Measurements from ENCODE around the gene LY6G6C. TPM values are rescaled to one million over a fixed set of nuclear protein-coding genes. Genes with fewer than 3 reads are reported as not detected.

Gene LY6G6C
- total RNA-seq, 2 donors from 2014 or later: not detected

DNA sequence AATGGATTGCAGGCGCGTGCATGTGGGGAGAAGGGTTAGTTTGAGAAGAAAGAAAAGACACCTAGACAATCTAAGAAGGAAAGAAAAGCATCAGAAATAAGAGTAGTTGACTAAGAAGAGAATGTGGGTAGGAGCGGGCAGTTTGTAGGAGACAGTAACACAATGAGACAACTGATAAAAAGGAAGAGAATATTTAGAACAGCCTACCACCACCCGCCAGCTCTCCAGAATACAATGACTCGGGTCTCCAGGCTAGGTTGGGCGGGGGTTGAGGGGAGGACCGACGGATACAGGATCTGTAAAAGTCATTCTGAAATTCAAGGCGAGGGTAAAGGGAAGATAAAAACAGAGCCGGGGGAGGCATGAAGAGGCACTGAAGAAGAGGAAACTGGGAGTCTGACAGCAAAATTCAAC lies 19.1 kb downstream of the LY6G6C start:
- H3K27me3 ChIP-seq (replicated peaks; ENCODE audit: insufficient read depth): no peaks in the 10 kb centered on the region
- peaks cover 9% of the 10 kb centered on the region for H3K36me3 ChIP-seq
- DNase-seq (ENCODE audit: low spot score) (no peak), ATAC-seq (ENCODE audit: insufficient number of reproducible peaks, low FRiP score, low read depth) (no peak)
- peak overlapping the region; percentile 95 to 97 for H3K27ac ChIP-seq
- no peaks in the 10 kb centered on the region for H3K9me3 ChIP-seq
- peak overlapping the region; percentile 92 for H3K4me3 ChIP-seq
- no peak for TF ChIP-seq CTCF (IDR thresholded peaks at IDR 0.05)
- peaks cover 13 to 23% of the 10 kb centered on the region in 2 donors for H3K4me1 ChIP-seq (ENCODE audit: control insufficient read depth in 1 of 2, low read depth in 2 of 2)

DNA sequence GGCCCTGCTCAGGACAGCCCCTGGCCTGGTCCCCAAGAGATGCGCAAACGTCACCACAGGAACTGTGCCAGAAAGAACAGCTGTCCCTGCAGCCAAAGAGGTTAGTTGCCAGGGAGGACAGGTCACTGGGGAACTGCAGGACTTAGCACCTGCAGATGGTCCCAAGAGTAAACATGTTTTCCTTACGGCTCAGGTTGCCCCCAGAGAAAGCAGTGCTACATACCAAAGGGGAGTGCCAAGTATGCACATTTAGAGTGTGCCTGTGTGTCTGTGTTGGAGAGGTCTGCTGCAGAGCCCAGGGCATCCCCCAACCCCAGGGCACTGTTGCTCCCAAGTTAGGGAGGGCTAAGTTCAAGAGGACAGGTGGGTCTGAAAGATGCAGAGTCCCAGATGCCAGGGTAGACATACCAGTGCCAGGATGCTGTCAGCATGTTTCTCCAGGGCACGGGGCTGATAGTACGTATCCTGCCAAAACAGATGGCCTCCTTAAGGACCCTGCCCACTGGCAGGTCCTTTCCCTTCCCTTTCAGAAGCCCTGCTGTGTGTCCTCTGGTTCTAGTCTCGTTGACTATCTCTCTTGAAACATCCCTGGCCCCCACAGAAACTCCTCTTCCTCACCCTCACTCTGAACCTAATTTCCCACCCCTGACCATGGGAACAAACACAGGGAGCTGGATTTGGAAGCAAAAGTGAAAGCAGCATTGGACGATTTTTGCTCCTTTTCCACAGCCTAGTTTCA lies 19.7 kb downstream of the LY6G6C start:
- peaks cover 9% of the 10 kb centered on the region for H3K36me3 ChIP-seq
- no peaks in the 10 kb centered on the region for H3K9me3 ChIP-seq
- peaks cover 13 to 23% of the 10 kb centered on the region in 2 donors for H3K4me1 ChIP-seq (ENCODE audit: control insufficient read depth in 1 of 2, low read depth in 2 of 2)
- no peak for ATAC-seq (ENCODE audit: insufficient number of reproducible peaks, low FRiP score, low read depth)
- peak overlapping the region; percentile 95 to 97 for H3K27ac ChIP-seq
- no peak for TF ChIP-seq CTCF (IDR thresholded peaks at IDR 0.05)
- DNase-seq (ENCODE audit: low spot score): no peak
- H3K4me3 ChIP-seq: peak overlapping the region; percentile 92
- H3K27me3 ChIP-seq (replicated peaks; ENCODE audit: insufficient read depth): no peaks in the 10 kb centered on the region

- ATAC-seq (ENCODE audit: insufficient number of reproducible peaks, low FRiP score, low read depth): no peak
- no peak for TF ChIP-seq CTCF (IDR thresholded peaks at IDR 0.05)
- Histone ChIP-seq H3K9me3 (no peaks in the 10 kb centered on the region), H3K36me3 (peaks cover 12% of the 10 kb centered on the region), H3K4me3 (no peak overlapping the region), H3K4me1 (ENCODE audit: control insufficient read depth in 1 of 2, low read depth in 2 of 2) (peaks cover 13 to 23% of the 10 kb centered on the region in 2 donors), H3K27me3 (replicated peaks; ENCODE audit: insufficient read depth) (no peaks in the 10 kb centered on the region), H3K27ac (no peak overlapping the region)
- no peak for DNase-seq (ENCODE audit: low spot score)
Measured at GRCh38 chr6:31700740-31701401, 20.7 kb downstream of the LY6G6C start.

DNA sequence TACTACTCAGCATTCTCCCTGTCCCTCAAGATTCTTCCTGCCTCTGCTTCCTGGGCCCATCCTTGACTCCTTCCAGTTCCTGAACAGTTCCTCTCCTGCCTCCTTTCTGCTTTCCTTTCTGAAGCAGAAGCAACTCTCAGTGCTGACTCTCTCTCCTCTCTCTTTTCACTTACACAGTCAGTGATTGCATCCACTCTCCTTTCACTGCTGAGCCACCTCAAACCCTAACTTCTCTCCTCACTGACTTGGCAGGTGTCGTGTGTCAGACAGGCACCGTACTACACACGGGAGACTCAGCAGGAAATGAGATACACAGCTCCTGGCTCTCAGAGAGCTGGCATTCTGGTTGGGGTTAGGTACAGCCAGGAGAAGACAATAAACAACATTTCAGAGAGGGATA lies 24.0 kb downstream of the LY6G6C start:
- Histone ChIP-seq H3K9me3 (no peaks in the 10 kb centered on the region), H3K36me3 (peaks cover 34% of the 10 kb centered on the region), H3K4me1 (ENCODE audit: control insufficient read depth in 1 of 2, low read depth in 2 of 2) (peaks cover 10 to 17% of the 10 kb centered on the region in 2 donors), H3K4me3 (no peak overlapping the region), H3K27ac (no peak overlapping the region), H3K27me3 (replicated peaks; ENCODE audit: insufficient read depth) (no peaks in the 10 kb centered on the region)
- no peak for TF ChIP-seq CTCF (IDR thresholded peaks at IDR 0.05)
- no peak for ATAC-seq (ENCODE audit: insufficient number of reproducible peaks, low FRiP score, low read depth)
- no peak for DNase-seq (ENCODE audit: low spot score)

DNA sequence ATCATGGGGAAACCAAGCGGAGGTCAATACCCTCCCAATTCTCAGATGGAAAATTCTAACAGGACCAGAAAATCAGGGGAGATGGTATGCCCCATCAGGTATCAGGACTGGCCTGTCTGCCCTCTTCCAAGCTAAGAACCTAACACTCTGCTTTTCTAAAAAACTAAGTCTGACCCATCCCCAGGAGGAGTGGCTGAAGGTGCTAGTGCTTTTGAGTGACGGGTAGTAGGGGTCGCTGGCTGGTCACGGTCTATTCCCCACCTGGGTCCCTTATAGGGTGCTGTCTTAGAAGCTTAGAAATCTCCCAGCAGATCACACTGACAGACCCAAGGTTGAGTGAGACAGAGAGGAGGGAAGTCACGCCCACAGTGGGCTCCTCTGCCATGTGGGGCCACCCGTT lies 28.0 kb downstream of the LY6G6C start:
- Histone ChIP-seq H3K27ac (no peak overlapping the region), H3K9me3 (no peaks in the 10 kb centered on the region), H3K36me3 (peaks cover 59% of the 10 kb centered on the region), H3K4me1 (ENCODE audit: control insufficient read depth in 1 of 2, low read depth in 2 of 2) (no peaks in the 10 kb centered on the region), H3K4me3 (no peak overlapping the region), H3K27me3 (replicated peaks; ENCODE audit: insufficient read depth) (no peaks in the 10 kb centered on the region)
- DNase-seq (ENCODE audit: low spot score) (no peak), ATAC-seq (ENCODE audit: insufficient number of reproducible peaks, low FRiP score, low read depth) (no peak)
- TF ChIP-seq CTCF (IDR thresholded peaks at IDR 0.05): no peak

Measured in thoracic aorta (tissue), 2 donors.